Caco-2 (cell line): Measurements from ENCODE around the gene ZBTB44. TPM values are rescaled to one million over a fixed set of nuclear protein-coding genes. Genes with fewer than 3 reads are reported as not detected.

Experiments
- total RNA-seq: library from RNA; stranded (reverse); gene quantifications from 2 replicates; pipeline ENCODE4 v1.2.3, GENCODE V29; 2022

ZBTB44 gene
- total RNA-seq, 1 experiment from 2014 or later = 53.6 TPM

Other genes with a start within 250 kb of the ZBTB44 start
- gene APLP2, start 245.0 kb downstream of the ZBTB44 start, total RNA-seq = 1,761 and 2,076 TPM in 2 replicates
- 298 and 304 TPM in 2 replicates for gene ST14, start 155.1 kb downstream of the ZBTB44 start, total RNA-seq
- not detected in 2 replicates for gene ADAMTS8, start 113.7 kb upstream of the ZBTB44 start, total RNA-seq
- 0.12 and 0.20 TPM in 2 replicates for gene ADAMTS15, start 133.7 kb upstream of the ZBTB44 start, total RNA-seq